ENCODE measurements around the gene GREB1. TPM values are rescaled to one million over a fixed set of nuclear protein-coding genes. Genes with fewer than 3 reads are reported as not detected.

The GREB1 gene
- total and polyA plus RNA-seq, 2 of the 13 experiments (the other 11 are each of a cell fraction or from before 2014, with no cell fraction given): 31.3 to 61.2 TPM

DNA sequence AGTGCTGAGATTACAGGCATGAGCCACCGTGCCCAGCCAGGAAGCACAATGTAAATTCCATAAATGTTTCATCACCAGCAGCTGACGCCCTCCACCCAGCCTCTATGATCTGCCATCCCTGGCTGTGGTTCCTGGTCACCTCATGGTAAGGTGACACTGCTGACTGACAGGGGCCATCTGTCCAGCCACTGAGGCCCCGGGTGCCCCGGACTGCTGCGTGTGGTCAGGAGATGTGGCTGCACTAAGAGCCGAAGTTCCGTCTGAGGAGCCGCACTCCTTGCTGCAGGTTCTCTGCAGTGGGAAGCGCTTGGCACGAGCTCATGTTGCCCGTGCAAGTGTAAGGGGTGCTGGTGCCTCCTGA, 125.2 kb downstream of the GREB1 start:
- Histone ChIP-seq H3K36me3 (replicated peaks in 1 of 2; ENCODE audit: control insufficient read depth in 1 of 2, insufficient read depth in 2 of 2, low read length in 2 of 2) (no peaks in the 10 kb centered on the region), H3K4me1 (ENCODE audit: insufficient read depth, low read length) (peaks cover 19% of the 10 kb centered on the region), H3K4me3 (replicated peaks in 1 of 3; ENCODE audit: insufficient read depth in 1 of 3, low read depth in 2 of 3, low read length in 3 of 3) (no peak overlapping the region), H3K4me2 (ENCODE audit: low read depth, low read length) (no peak overlapping the region), H4K20me1 (ENCODE audit: insufficient read depth, low read length) (no peaks in the 10 kb centered on the region), H3K27ac (ENCODE audit: extremely low read length, insufficient read depth, low read length) (no peak overlapping the region), H3K9ac (ENCODE audit: insufficient read depth, low read depth, low read length) (no peak overlapping the region), H2AFZ (ENCODE audit: low read length) (no peak overlapping the region), H3K79me2 (ENCODE audit: insufficient read depth, low read length) (no peaks in the 10 kb centered on the region), H3K27me3 (ENCODE audit: control insufficient read depth in 1 of 2, insufficient read depth in 2 of 2, low read length in 2 of 2) (peaks cover 8 to 58% of the 10 kb centered on the region in 2 experiments; a peak in 4 of 5 replicates), H3K9me3 (ENCODE audit: low read length) (peaks cover 8% of the 10 kb centered on the region)
- WGBS (ENCODE audit: low lambda C conversion rate): 45% methylated on average over 11 of the region's 11 CpGs
- DNase-seq (ENCODE audit: low spot score) (no peak), FAIRE-seq (no peak), ATAC-seq (no peak; the same call in 2 of the 3 replicates)
- BruUV-seq (replicated peaks): no TSS peak
- intact Hi-C loops (cut with micrococcal nuclease; ENCODE audit: unreplicated experiment): no loop called here
- in situ Hi-C loops (cut with HindIII; ENCODE audit: extremely low pct_ligation_motif_present, low pct_unique_long_range_greater_than_20kb): no loop called here
- CTCF ChIA-PET (ENCODE audit: low intra/inter-chr PET ratio, low total read pairs): no interaction called here
- POLR2A ChIA-PET: no interaction called here
- TF ChIP-seq CBFB (CRISPR knock-in tag; IDR thresholded peaks at IDR 0.05): no peak
- TF ChIP-seq ZNF136 (CRISPR knock-in tag; IDR thresholded peaks at IDR 0.05; ENCODE audit: low read depth): no peak
- no peak for TF ChIP-seq ZNF446 (CRISPR knock-in tag; IDR thresholded peaks at IDR 0.05)
- TF ChIP-seq, protein P1, sequence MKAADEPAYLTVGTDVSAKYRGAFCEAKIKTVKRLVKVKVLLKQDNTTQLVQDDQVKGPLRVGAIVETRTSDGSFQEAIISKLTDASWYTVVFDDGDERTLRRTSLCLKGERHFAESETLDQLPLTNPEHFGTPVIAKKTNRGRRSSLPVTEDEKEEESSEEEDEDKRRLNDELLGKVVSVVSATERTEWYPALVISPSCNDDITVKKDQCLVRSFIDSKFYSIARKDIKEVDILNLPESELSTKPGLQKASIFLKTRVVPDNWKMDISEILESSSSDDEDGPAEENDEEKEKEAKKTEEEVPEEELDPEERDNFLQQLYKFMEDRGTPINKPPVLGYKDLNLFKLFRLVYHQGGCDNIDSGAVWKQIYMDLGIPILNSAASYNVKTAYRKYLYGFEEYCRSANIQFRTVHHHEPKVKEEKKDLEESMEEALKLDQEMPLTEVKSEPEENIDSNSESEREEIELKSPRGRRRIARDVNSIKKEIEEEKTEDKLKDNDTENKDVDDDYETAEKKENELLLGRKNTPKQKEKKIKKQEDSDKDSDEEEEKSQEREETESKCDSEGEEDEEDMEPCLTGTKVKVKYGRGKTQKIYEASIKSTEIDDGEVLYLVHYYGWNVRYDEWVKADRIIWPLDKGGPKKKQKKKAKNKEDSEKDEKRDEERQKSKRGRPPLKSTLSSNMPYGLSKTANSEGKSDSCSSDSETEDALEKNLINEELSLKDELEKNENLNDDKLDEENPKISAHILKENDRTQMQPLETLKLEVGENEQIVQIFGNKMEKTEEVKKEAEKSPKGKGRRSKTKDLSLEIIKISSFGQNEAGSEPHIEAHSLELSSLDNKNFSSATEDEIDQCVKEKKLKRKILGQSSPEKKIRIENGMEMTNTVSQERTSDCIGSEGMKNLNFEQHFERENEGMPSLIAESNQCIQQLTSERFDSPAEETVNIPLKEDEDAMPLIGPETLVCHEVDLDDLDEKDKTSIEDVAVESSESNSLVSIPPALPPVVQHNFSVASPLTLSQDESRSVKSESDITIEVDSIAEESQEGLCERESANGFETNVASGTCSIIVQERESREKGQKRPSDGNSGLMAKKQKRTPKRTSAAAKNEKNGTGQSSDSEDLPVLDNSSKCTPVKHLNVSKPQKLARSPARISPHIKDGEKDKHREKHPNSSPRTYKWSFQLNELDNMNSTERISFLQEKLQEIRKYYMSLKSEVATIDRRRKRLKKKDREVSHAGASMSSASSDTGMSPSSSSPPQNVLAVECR (CRISPR knock-in tag; IDR thresholded peaks at IDR 0.05; ENCODE audit: borderline replicate concordance): no peak
- TF ChIP-seq, protein P2, sequence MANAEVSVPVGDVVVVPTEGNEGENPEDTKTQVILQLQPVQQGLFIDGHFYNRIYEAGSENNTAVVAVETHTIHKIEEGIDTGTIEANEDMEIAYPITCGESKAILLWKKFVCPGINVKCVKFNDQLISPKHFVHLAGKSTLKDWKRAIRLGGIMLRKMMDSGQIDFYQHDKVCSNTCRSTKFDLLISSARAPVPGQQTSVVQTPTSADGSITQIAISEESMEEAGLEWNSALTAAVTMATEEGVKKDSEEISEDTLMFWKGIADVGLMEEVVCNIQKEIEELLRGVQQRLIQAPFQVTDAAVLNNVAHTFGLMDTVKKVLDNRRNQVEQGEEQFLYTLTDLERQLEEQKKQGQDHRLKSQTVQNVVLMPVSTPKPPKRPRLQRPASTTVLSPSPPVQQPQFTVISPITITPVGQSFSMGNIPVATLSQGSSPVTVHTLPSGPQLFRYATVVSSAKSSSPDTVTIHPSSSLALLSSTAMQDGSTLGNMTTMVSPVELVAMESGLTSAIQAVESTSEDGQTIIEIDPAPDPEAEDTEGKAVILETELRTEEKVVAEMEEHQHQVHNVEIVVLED (CRISPR knock-in tag; IDR thresholded peaks at IDR 0.05; ENCODE audit: borderline replicate concordance): no peak
- TF ChIP-seq, protein P3, sequence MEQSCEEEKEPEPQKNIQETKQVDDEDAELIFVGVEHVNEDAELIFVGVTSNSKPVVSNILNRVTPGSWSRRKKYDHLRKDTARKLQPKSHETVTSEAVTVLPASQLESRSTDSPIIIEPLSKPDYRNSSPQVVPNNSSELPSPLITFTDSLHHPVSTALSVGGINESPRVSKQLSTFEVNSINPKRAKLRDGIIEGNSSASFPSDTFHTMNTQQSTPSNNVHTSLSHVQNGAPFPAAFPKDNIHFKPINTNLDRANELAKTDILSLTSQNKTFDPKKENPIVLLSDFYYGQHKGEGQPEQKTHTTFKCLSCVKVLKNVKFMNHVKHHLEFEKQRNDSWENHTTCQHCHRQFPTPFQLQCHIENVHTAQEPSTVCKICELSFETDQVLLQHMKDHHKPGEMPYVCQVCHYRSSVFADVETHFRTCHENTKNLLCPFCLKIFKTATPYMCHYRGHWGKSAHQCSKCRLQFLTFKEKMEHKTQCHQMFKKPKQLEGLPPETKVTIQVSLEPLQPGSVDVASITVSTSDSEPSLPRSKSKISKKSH (CRISPR knock-in tag; IDR thresholded peaks at IDR 0.05; ENCODE audit: borderline replicate concordance): peak; percentile 42; the same call in 1 of the 2 replicates
- TF ChIP-seq GABPB1 (CRISPR knock-in tag; IDR thresholded peaks at IDR 0.05): no peak
- TF ChIP-seq, protein P4, sequence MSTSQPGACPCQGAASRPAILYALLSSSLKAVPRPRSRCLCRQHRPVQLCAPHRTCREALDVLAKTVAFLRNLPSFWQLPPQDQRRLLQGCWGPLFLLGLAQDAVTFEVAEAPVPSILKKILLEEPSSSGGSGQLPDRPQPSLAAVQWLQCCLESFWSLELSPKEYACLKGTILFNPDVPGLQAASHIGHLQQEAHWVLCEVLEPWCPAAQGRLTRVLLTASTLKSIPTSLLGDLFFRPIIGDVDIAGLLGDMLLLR (CRISPR knock-in tag; IDR thresholded peaks at IDR 0.05): no peak

Data from HepG2 (cell line).